Measurements from ENCODE around the gene REX1BD. TPM values are rescaled to one million over a fixed set of nuclear protein-coding genes. Genes with fewer than 3 reads are reported as not detected.
A peak's percentile ranks its signal among the peaks of the same experiment; 100 is the strongest.

REX1BD gene
- total and polyA plus RNA-seq, 2 donors (not counting 1 experiment from before 2014, with no cell fraction given): 90.9 to 164 TPM

GRCh38 chr19:18607226-18608101 is 18.9 kb downstream of the REX1BD start:
- POLR2A ChIA-PET: no interaction called here
- H3K4me1 ChIP-seq (ENCODE audit: control insufficient read depth in 2 of 2, insufficient read depth in 2 of 2, low read length in 2 of 2): peaks cover 49% of the 10 kb centered on the region in 2 donors
- H3K9me3 ChIP-seq (ENCODE audit: control extremely low read depth in 1 of 3, control insufficient read depth in 2 of 3, insufficient read depth in 1 of 3, low read length in 2 of 3): peaks cover 0 to 25% (median 0%) of the 10 kb centered on the region in 3 donors
- H3K4me3 Mint-ChIP-seq: peak overlapping the region; percentile 23
- H3K27ac Mint-ChIP-seq: no peak overlapping the region
- H3K36me3 ChIP-seq (replicated peaks in 1 of 2; ENCODE audit: control extremely low read depth in 1 of 2, control insufficient read depth in 1 of 2, extremely low read depth in 1 of 2, insufficient read depth in 2 of 2, low read length in 1 of 2): no peaks in the 10 kb centered on the region
- no peak for ATAC-seq (ENCODE audit: low read depth)
- WGBS (ENCODE audit: insufficient coverage): 5% methylated on average over 56 of the region's 68 CpGs
- H3K27ac ChIP-seq (ENCODE audit: low read length in 2 of 2): no peak overlapping the region
- H2AFZ ChIP-seq (ENCODE audit: insufficient read depth, low read depth, low read length, poor library complexity, severe bottlenecking): no peak overlapping the region
- no peaks in the 10 kb centered on the region for H4K20me1 ChIP-seq (ENCODE audit: control insufficient read depth, insufficient read depth, low read length, poor library complexity, severe bottlenecking)
- DNase-seq: no peak
- TF ChIP-seq EZH2 (IDR thresholded peaks at IDR 0.05; ENCODE audit: borderline replicate concordance, insufficient read depth, low read depth, low read length, poor library complexity, severe bottlenecking) (peak; percentile 83), CTCF (IDR thresholded peaks at IDR 0.05) (no peak)
- H3K4me2 ChIP-seq (replicated peaks; ENCODE audit: low read depth, low read length, poor library complexity, severe bottlenecking): peak overlapping the region; percentile 69
- intact Hi-C loops (cut with micrococcal nuclease): no loop called here
- H3K9ac ChIP-seq (ENCODE audit: low read length): no peak overlapping the region
- H3K4me1 Mint-ChIP-seq: peaks cover 36% of the 10 kb centered on the region
- H3K79me2 ChIP-seq (ENCODE audit: control insufficient read depth, insufficient read depth, low read length): no peaks in the 10 kb centered on the region
- peaks cover 48% of the 10 kb centered on the region for H3K27me3 Mint-ChIP-seq
- no peak overlapping the region for H3K4me3 ChIP-seq (ENCODE audit: control extremely low read depth in 1 of 5, extremely low read depth in 1 of 5, insufficient read depth in 1 of 5, low read depth in 2 of 5, low read length in 4 of 5)
- CTCF ChIA-PET: interaction anchor here (0.8 kb wide), 1 partner anchor 18 kb away, joined by 3 read pairs; no protein-coding TSS in a partner anchor
- H3K9me3 Mint-ChIP-seq (ENCODE audit: insufficient read depth): no peaks in the 10 kb centered on the region
- peaks cover 0 to 86% (median 65%) of the 10 kb centered on the region in 4 experiments for H3K27me3 ChIP-seq (replicated peaks in 1 of 4; ENCODE audit: control extremely low read depth in 1 of 4, control insufficient read depth in 3 of 4, insufficient read depth in 4 of 4, low read length in 3 of 4)

Measured in B cell (primary cell).